Left lung (tissue), 10 donors: ENCODE results near the gene AAGAB. TPM values are rescaled to one million over a fixed set of nuclear protein-coding genes. Genes with fewer than 3 reads are reported as not detected.

Experiments used
- ATAC-seq: fragments of 200-7000 bp; cut with Tn5 transposase; one replicate; pipeline ENCODE4 v1.9.1; 2020; ENCODE audit warnings: moderate library complexity
- DNase-seq, 4 donors: peaks; one replicate each; pipeline ENCODE4 v3.0.0-alpha.2; 2013 to 2020
- H3K27ac ChIP-seq, 2 donors: fragments of 200-600 bp; sonication (generic) in 1 of 2; one replicate each; pipeline versions ENCODE4 v1.5.0 to v1.8.0; 2020 to 2021
- H3K27me3 ChIP-seq, 2 donors: fragments of 200-600 bp; sonication (generic) in 1 of 2; one replicate each; pipeline versions ENCODE4 v1.5.0 to v1.8.0; 2020 to 2021
- H3K36me3 ChIP-seq, 2 donors: fragments of 200-600 bp; sonication (generic) in 1 of 2; one replicate each; pipeline versions ENCODE4 v1.5.0 to v1.8.0; 2020 to 2021
- H3K4me1 ChIP-seq, 2 donors: fragments of 200-600 bp; one replicate each; pipeline ENCODE4 v1.8.0; 2021
- H3K4me3 ChIP-seq, 2 donors: fragments of 200-600 bp; sonication (generic) in 1 of 2; one replicate each; pipeline versions ENCODE4 v1.5.0 to v1.8.0; 2020 to 2021; ENCODE audit warnings: mild to moderate bottlenecking in 1 of 2
- H3K9me3 ChIP-seq, 2 donors: fragments of 200-600 bp; sonication (generic) in 1 of 2; one replicate each; pipeline versions ENCODE4 v1.5.0 to v1.8.0; 2020 to 2021
- intact Hi-C, 2 donors: fragments of 100-400 bp; cut with DNase I; formaldehyde crosslinking; loops; one replicate each; pipeline versions ENCODE4 v1.11.2 to v1.14.2; 2022
- polyA plus RNA-seq, 6 donors: library from polyadenylated mRNA; unstranded; fragments of 120-200 nt; gene quantifications; one replicate each; pipeline ENCODE4 v1.2.1, GENCODE V29; 2013; ENCODE audit not compliant: insufficient read length in 6 of 6
- total RNA-seq, 2 donors: library from RNA; stranded (reverse); fragmentation: NEBNext Ultra II Directional; extraction: Animal tissue kit (Norgen Biotek cat#: 25700); gene quantifications; one replicate each; pipeline ENCODE4 v1.2.1, GENCODE V29; 2021
- TF ChIP-seq, protein P1 (sequence below), 2 donors: fragments of 200-600 bp; sonication (generic) in 1 of 2; IDR thresholded peaks; one replicate each; pipeline versions ENCODE4 v1.5.0 to v1.8.0; 2021; ENCODE audit warnings: antibody characterized with exemption in 2 of 2
- donor health status: DM: no; HTN: yes; CAD: no.
- donor health status: DM: no; HTN: no; CAD: no.

Gene AAGAB
- total and polyA plus RNA-seq, 8 donors: 24.9 to 42.4 (median 29.9) TPM

DNA sequence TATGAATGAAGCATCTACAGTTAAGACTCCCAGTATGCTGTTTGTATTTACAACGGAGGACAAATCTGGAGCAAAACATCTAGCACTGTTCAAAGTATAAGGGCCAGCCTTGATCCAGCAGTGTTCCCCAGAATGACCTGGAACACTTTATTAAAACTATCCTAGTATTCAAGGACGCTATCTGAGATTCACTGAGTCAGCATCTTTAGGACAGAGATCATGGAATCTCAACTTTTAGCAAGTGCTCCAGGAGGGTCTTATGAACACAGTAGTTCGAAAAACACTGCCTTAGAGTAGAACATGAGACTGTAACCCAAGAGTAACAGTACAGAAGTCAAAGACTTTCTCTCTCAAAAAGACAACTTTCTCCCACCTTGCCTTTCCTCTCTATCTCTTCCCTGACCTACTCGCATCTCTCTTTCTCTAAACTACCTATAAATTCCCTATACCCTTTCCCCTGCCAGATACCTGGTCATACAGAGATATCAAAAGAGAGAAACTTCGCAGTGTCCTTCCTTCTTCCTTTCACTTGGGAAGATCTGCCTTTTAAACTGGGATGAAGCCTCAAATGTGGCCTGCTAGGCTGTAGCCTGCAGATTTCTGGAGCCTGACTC lies 43.8 kb downstream of the AAGAB start:
- peaks cover 0 to 35% of the 10 kb centered on the region in 2 donors for H3K36me3 ChIP-seq
- DNase-seq (no peak), ATAC-seq (no peak)
- no peaks in the 10 kb centered on the region for H3K4me1 ChIP-seq
- H3K9me3 ChIP-seq: no peaks in the 10 kb centered on the region
- H3K27ac ChIP-seq: no peak overlapping the region
- TF ChIP-seq, protein P1, sequence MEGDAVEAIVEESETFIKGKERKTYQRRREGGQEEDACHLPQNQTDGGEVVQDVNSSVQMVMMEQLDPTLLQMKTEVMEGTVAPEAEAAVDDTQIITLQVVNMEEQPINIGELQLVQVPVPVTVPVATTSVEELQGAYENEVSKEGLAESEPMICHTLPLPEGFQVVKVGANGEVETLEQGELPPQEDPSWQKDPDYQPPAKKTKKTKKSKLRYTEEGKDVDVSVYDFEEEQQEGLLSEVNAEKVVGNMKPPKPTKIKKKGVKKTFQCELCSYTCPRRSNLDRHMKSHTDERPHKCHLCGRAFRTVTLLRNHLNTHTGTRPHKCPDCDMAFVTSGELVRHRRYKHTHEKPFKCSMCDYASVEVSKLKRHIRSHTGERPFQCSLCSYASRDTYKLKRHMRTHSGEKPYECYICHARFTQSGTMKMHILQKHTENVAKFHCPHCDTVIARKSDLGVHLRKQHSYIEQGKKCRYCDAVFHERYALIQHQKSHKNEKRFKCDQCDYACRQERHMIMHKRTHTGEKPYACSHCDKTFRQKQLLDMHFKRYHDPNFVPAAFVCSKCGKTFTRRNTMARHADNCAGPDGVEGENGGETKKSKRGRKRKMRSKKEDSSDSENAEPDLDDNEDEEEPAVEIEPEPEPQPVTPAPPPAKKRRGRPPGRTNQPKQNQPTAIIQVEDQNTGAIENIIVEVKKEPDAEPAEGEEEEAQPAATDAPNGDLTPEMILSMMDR (IDR thresholded peaks at IDR 0.05): no peak
- H3K27me3 ChIP-seq: no peaks in the 10 kb centered on the region
- no peak overlapping the region for H3K4me3 ChIP-seq
- intact Hi-C loops: no loop called here

DNA sequence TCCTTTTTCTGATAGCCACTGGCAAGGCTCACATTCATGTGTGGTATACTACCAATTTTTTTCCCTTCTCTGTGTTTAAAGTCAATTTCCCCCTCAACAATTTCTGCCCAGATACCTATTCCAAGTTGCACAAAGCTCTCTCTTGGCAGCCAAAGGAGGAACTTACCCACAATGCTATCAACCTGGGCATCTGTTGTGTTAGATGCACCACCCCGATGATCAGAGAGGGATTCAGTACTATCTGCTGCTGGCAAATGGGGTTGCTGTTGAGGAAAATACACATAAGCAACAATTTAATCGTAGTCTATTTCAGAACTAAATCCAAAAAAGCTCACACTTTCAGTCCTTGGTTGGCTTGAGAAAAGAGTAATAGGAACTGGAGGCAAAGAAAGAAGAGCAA lies 46.1 kb downstream of the AAGAB start:
- no peaks in the 10 kb centered on the region for H3K27me3 ChIP-seq
- no peaks in the 10 kb centered on the region for H3K4me1 ChIP-seq
- TF ChIP-seq, protein P1 (IDR thresholded peaks at IDR 0.05): no peak
- H3K9me3 ChIP-seq: no peaks in the 10 kb centered on the region
- no peak overlapping the region for H3K4me3 ChIP-seq
- intact Hi-C loops: no loop called here
- H3K36me3 ChIP-seq: peaks cover 0 to 50% of the 10 kb centered on the region in 2 donors
- no peak overlapping the region for H3K27ac ChIP-seq
- ATAC-seq (no peak), DNase-seq (no peak)

DNA sequence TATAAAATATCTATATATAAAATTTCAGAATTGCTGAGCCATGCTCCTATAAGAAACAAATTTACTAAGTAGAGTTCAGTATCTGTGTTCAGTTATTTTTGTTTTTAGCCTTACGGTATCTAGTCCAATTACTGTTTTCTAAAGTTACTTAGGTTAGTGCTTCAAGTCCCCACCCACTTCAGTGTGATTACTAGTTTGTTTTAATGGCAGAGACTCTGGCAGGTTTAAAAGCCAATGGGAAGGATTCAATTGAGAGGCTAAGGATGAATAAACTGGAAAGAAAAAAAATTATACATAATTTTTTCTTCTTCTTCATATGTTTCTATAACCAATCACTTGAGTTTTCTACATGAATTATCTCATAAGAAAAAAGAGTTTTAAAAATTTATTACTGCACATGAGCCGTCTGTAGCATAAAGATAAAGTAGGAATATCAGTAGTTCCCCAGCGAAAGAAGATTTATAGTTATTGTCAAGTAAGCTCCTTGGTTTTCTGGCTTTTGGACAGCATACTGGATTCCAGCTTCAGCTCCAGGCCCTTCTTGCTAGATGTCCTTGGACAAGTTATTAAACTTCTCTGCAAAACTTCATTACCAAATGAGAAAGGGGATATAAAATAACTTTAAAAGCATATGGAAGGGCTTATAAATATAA lies 46.8 kb downstream of the AAGAB start:
- TF ChIP-seq, protein P1 (IDR thresholded peaks at IDR 0.05): no peak
- intact Hi-C loops: no loop called here
- ATAC-seq (no peak), DNase-seq (no peak)
- no peaks in the 10 kb centered on the region for H3K27me3 ChIP-seq
- H3K4me3 ChIP-seq: no peak overlapping the region
- H3K27ac ChIP-seq: no peak overlapping the region
- no peaks in the 10 kb centered on the region for H3K9me3 ChIP-seq
- H3K4me1 ChIP-seq: no peaks in the 10 kb centered on the region
- peaks cover 0 to 57% of the 10 kb centered on the region in 2 donors for H3K36me3 ChIP-seq

DNA sequence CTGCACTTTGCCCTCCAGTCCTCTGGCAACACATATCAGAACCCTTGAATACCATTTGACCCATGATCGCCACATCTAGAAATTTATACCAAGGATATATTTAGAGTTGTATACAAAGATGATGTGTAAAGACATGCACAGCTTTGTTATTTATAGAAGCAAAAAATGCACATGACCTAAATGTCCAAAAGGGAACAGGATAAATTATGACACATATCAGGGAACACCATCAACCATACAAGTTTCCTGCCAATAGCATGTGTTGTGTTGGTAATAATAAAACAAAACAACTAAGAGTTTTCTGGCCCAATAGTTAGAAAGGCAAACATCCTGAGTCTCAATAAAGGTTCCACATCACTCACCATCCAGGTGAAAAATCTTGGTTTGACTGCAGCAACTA lies 51.5 kb downstream of the AAGAB start:
- Histone ChIP-seq H3K27ac (no peak overlapping the region), H3K4me1 (no peaks in the 10 kb centered on the region), H3K27me3 (no peaks in the 10 kb centered on the region), H3K36me3 (peaks cover 0 to 62% of the 10 kb centered on the region in 2 donors), H3K4me3 (no peak overlapping the region), H3K9me3 (no peaks in the 10 kb centered on the region)
- ATAC-seq (no peak), DNase-seq (no peak)
- TF ChIP-seq, protein P1 (IDR thresholded peaks at IDR 0.05): no peak
- intact Hi-C loops: no loop called here

DNA sequence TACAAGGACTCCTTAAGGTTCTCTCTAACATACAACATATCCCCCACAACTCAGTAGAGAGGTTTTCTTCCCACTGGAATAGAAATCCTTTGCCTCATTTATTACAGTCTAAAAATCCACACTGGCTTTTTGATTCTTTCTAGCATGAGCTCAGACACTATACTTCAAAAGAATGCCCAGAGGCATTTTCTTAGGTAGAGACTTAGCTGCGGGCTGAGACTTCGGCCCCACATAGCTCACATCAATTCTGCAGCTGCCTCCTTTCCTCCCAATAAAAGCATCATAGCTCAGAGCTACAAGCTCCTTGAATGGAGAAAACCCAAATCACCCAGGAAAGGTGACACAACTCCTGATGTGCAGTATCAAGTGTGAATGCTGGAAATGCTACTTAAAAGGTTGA lies 52.4 kb downstream of the AAGAB start:
- Histone ChIP-seq H3K4me1 (no peaks in the 10 kb centered on the region), H3K27ac (no peak overlapping the region), H3K9me3 (no peaks in the 10 kb centered on the region), H3K27me3 (no peaks in the 10 kb centered on the region), H3K4me3 (no peak overlapping the region), H3K36me3 (peaks cover 0 to 55% of the 10 kb centered on the region in 2 donors)
- no peak for DNase-seq
- intact Hi-C loops: no loop called here
- TF ChIP-seq, protein P1 (IDR thresholded peaks at IDR 0.05): no peak
- ATAC-seq: no peak
